Panc1 (cell line): ENCODE results near the gene PHOX2B. TPM values are rescaled to one million over a fixed set of nuclear protein-coding genes. Genes with fewer than 3 reads are reported as not detected.

Experiments used
- ATAC-seq: fragments of 200-7000 bp; cut with Tn5 transposase; 2 replicates; pipeline ENCODE4 v1.9.1; 2020; ENCODE audit warnings: mild to moderate bottlenecking, moderate library complexity
- BruUV-seq: library from RNA; stranded (reverse); fragments of 400-500 nt; replicated peaks from 2 replicates; lab custom pipeline; 2021; lab: Mats Ljungman, UMichigan
- CTCF ChIA-PET: fragments of 300-600 bp; sonication (Branson Sonifier 250); formaldehyde crosslinking; loops from one replicate; lab custom pipeline; 2022; ENCODE audit warnings: antibody characterized with exemption; lab: Charles Lee
- POLR2A ChIA-PET: fragments of 300-600 bp; sonication (Branson Sonifier 250); formaldehyde crosslinking; loops from one replicate; lab custom pipeline; 2022; ENCODE audit warnings: antibody characterized with exemption; lab: Charles Lee
- DNase-seq: peaks from one replicate; pipeline ENCODE4 v3.0.0-alpha.2; 2010; ENCODE audit warnings: low read depth, low spot score
- H3K27ac ChIP-seq: 2 replicates; pipeline ENCODE4 v1.5.1; 2011; ENCODE audit warnings: mild to moderate bottlenecking, low read length, inconsistent platforms
- H3K27me3 ChIP-seq: fragments of 200-500 bp; sonication (Bioruptor generic); 2 replicates; pipeline ENCODE4 v1.6.0; 2014; ENCODE audit warnings: low read length, inconsistent platforms; ENCODE audit not compliant: control insufficient read depth, insufficient read depth
- H3K36me3 ChIP-seq: fragments of 200-500 bp; sonication (Bioruptor generic); 2 replicates; pipeline ENCODE4 v1.5.1; 2014; ENCODE audit warnings: inconsistent platforms, mild to moderate bottlenecking, low read length, moderate library complexity; ENCODE audit not compliant: control insufficient read depth, insufficient read depth
- H3K4me1 ChIP-seq: 2 replicates; pipeline ENCODE4 v1.5.1; 2011; ENCODE audit warnings: inconsistent platforms, mild to moderate bottlenecking, low read length, moderate library complexity; ENCODE audit not compliant: control insufficient read depth, insufficient read depth
- H3K4me3 ChIP-seq, 2 experiments: 2 replicates each; pipeline ENCODE4 v1.5.1; 2011 to 2012; ENCODE audit warnings: low read depth in 2 of 2, low read length in 2 of 2, mild to moderate bottlenecking in 2 of 2, inconsistent platforms in 1 of 2, moderate library complexity in 1 of 2
- H3K9me3 ChIP-seq: fragments of 200-500 bp; sonication (Bioruptor generic); 2 replicates; pipeline ENCODE4 v1.5.1; 2014; ENCODE audit warnings: low read depth, mild to moderate bottlenecking, inconsistent platforms, low read length, moderate library complexity; ENCODE audit not compliant: control insufficient read depth, insufficient read depth
- CTCF ChIP-seq: fragments of 450-650 bp; IDR thresholded peaks from 2 replicates; pipeline ENCODE4 v1.5.1; 2017; ENCODE audit warnings: mild to moderate bottlenecking
- POLR2AphosphoS5 ChIP-seq: IDR thresholded peaks from 2 replicates; pipeline ENCODE4 v1.6.1; 2012; ENCODE audit warnings: mild to moderate bottlenecking, low read depth, low read length, moderate library complexity
- REST ChIP-seq, 2 experiments: IDR thresholded peaks; 2 replicates each; pipeline ENCODE4 v1.6.1; 2011 to 2012; ENCODE audit warnings: low read depth in 2 of 2, control low read depth in 1 of 2, low read length in 1 of 2, mild to moderate bottlenecking in 1 of 2, moderate library complexity in 1 of 2; ENCODE audit not compliant: insufficient read depth in 1 of 2
- SIN3A ChIP-seq: IDR thresholded peaks from 2 replicates; pipeline ENCODE4 v1.6.1; 2012; ENCODE audit warnings: low read depth, mild to moderate bottlenecking, low read length, moderate library complexity, borderline replicate concordance; ENCODE audit not compliant: insufficient read depth
- TCF7L2 ChIP-seq: IDR thresholded peaks from 2 replicates; pipeline ENCODE4 v1.6.1; 2011; ENCODE audit warnings: mild to moderate bottlenecking, low read depth, low read length, inconsistent platforms
- in situ Hi-C: cut with HindIII; loops from 2 replicates; pipeline ENCODE4 v1.10.0; 2016; ENCODE audit warnings: low sequenced_read_pairs, low pct_unique_long_range_greater_than_20kb
- intact Hi-C: fragments of 100-400 bp; cut with micrococcal nuclease; formaldehyde crosslinking; loops from one replicate; pipeline ENCODE4 v1.10.0; 2022; ENCODE audit not compliant: unreplicated experiment
- total RNA-seq: library from RNA; stranded (reverse); gene quantifications from one replicate; pipeline ENCODE4 v1.2.1, GENCODE V29; 2021; ENCODE audit not compliant: unreplicated experiment

Gene PHOX2B
- total RNA-seq, 1 experiment from 2014 or later = not detected

GRCh38 chr4:41719417-41719816, 29.1 kb downstream of the PHOX2B start:
- TF ChIP-seq TCF7L2 (no peak), CTCF (no peak), REST (IDR thresholded peaks at IDR 0.05; ENCODE audit: insufficient read depth in 1 of 2, low read depth in 2 of 2, low read length in 1 of 2) (no peak), POLR2AphosphoS5 (no peak)
- ChIA-PET CTCF (no interaction called here), POLR2A (no interaction called here)
- H3K4me1 ChIP-seq = no peaks in the 10 kb centered on the region
- H3K9me3 ChIP-seq = no peaks in the 10 kb centered on the region
- no peak overlapping the region for H3K27ac ChIP-seq
- no peak overlapping the region for H3K4me3 ChIP-seq
- peaks cover 2% of the 10 kb centered on the region for H3K27me3 ChIP-seq
- H3K36me3 ChIP-seq = no peaks in the 10 kb centered on the region
- ATAC-seq = no peak
- BruUV-seq = no TSS peak
- intact Hi-C loops = no loop called here
- DNase-seq = no peak
- in situ Hi-C loops = no loop called here

GRCh38 chr4:41718907-41719306, 29.6 kb downstream of the PHOX2B start:
- Histone ChIP-seq H3K27ac (no peak overlapping the region), H3K9me3 (no peaks in the 10 kb centered on the region), H3K27me3 (peaks cover 2% of the 10 kb centered on the region), H3K4me3 (no peak overlapping the region), H3K36me3 (no peaks in the 10 kb centered on the region), H3K4me1 (no peaks in the 10 kb centered on the region)
- intact Hi-C loops (no loop called here), in situ Hi-C loops (no loop called here)
- POLR2A ChIA-PET = no interaction called here
- CTCF ChIA-PET = no interaction called here
- DNase-seq (no peak), ATAC-seq (no peak)
- BruUV-seq = no TSS peak
- no peak for TF ChIP-seq CTCF
- TF ChIP-seq TCF7L2 = no peak
- no peak for TF ChIP-seq REST (IDR thresholded peaks at IDR 0.05; ENCODE audit: insufficient read depth in 1 of 2, low read depth in 2 of 2, low read length in 1 of 2)
- TF ChIP-seq SIN3A = no peak
- TF ChIP-seq POLR2AphosphoS5 = no peak
